Tibial nerve (tissue), 4 donors: ENCODE measurements around the gene STAT2. TPM values are rescaled to one million over a fixed set of nuclear protein-coding genes. Genes with fewer than 3 reads are reported as not detected.

Experiments used
- DNase-seq, 2 donors: peaks; one replicate each; pipeline ENCODE4 v3.0.0-alpha.2; 2019; ENCODE audit warnings: low spot score in 2 of 2
- H3K27ac ChIP-seq, 4 donors: fragments of 200-600 bp; sonication (generic) in 3 of 4; one replicate each; pipeline ENCODE4 v1.5.1; 2017 to 2019; ENCODE audit warnings: mild to moderate bottlenecking in 1 of 4
- H3K27me3 ChIP-seq, 2 donors: fragments of 200-600 bp; sonication (generic) in 1 of 2; one replicate each; pipeline versions ENCODE4 v1.5.1 to v1.6.0; 2017 to 2019
- H3K36me3 ChIP-seq, 3 donors: fragments of 200-600 bp; sonication (generic); one replicate each; pipeline ENCODE4 v1.5.1; 2018 to 2019
- H3K4me1 ChIP-seq, 4 donors: fragments of 200-600 bp; sonication (generic) in 3 of 4; one replicate each; pipeline ENCODE4 v1.5.1; 2017 to 2019
- H3K4me3 ChIP-seq, 4 donors: fragments of 200-600 bp; sonication (generic) in 3 of 4; one replicate each; pipeline ENCODE4 v1.5.1; 2017 to 2019; ENCODE audit warnings: mild to moderate bottlenecking in 1 of 4, moderate library complexity in 1 of 4
- H3K9me3 ChIP-seq, 4 donors: fragments of 200-600 bp; sonication (generic) in 3 of 4; one replicate each; pipeline ENCODE4 v1.5.1; 2017 to 2019
- CTCF ChIP-seq, 5 experiments: fragments of 200-600 bp in 3 of 5; fragments of 450-650 bp in 2 of 5; sonication (generic) in 3 of 5; IDR thresholded peaks; one replicate each; pipeline ENCODE4 v1.5.1; 2016 to 2019; ENCODE audit warnings: antibody characterized with exemption in 5 of 5, mild to moderate bottlenecking in 3 of 5, moderate library complexity in 2 of 5
- EP300 ChIP-seq, 2 donors: sonication (generic); formaldehyde crosslinking; IDR thresholded peaks; one replicate each; pipeline ENCODE4 v1.6.1; 2017; ENCODE audit warnings: antibody characterized with exemption in 2 of 2, mild to moderate bottlenecking in 1 of 2
- POLR2A ChIP-seq, 2 donors: fragments of 450-650 bp; IDR thresholded peaks; one replicate each; pipeline ENCODE4 v1.6.1; 2017; ENCODE audit warnings: antibody characterized with exemption in 2 of 2, mild to moderate bottlenecking in 2 of 2, moderate library complexity in 2 of 2
- WGBS, 2 donors: methylation state at CpG; one replicate each; pipeline ENCODE4 v1.1.5; 2018; 5-methylcytosine and 5-hydroxymethylcytosine counted together
- total RNA-seq, 4 donors: library from RNA; depleted of rRNA; stranded (reverse); fragments of >200 nt; gene quantifications; one replicate each; pipeline ENCODE4 v1.1.0, GENCODE V29; 2016

STAT2 gene
- total RNA-seq, 4 donors from 2014 or later = 163 to 296 (median 239) TPM

GRCh38 chr12:56382611-56383010, 22.7 kb upstream of the STAT2 start:
- no peak for TF ChIP-seq POLR2A (IDR thresholded peaks at IDR 0.05)
- Histone ChIP-seq H3K27ac (no peak overlapping the region), H3K4me1 (no peaks in the 10 kb centered on the region), H3K36me3 (no peaks in the 10 kb centered on the region), H3K27me3 (no peaks in the 10 kb centered on the region), H3K4me3 (no peak overlapping the region), H3K9me3 (no peaks in the 10 kb centered on the region)
- WGBS, 2 donors = 93% methylated on average over 16 of the region's 16 CpGs
- DNase-seq = no peak

- H3K4me3 ChIP-seq = no peak overlapping the region
- H3K27ac ChIP-seq = no peak overlapping the region
- H3K36me3 ChIP-seq = no peaks in the 10 kb centered on the region
- H3K4me1 ChIP-seq = no peaks in the 10 kb centered on the region
- DNase-seq = no peak
- H3K27me3 ChIP-seq = no peaks in the 10 kb centered on the region
- TF ChIP-seq CTCF (IDR thresholded peaks at IDR 0.05) (no peak), POLR2A (IDR thresholded peaks at IDR 0.05) (no peak), EP300 (IDR thresholded peaks at IDR 0.05) (no peak)
- 32 to 34% methylated on average over 1 of the region's 1 CpG for WGBS, 2 donors
- H3K9me3 ChIP-seq = no peaks in the 10 kb centered on the region
These were observed 18.0 kb upstream of the STAT2 start for GRCh38 chr12:56377989-56378316.

GRCh38 chr12:56377310-56377988, 17.5 kb upstream of the STAT2 start:
- no peak for TF ChIP-seq POLR2A (IDR thresholded peaks at IDR 0.05)
- no peak for TF ChIP-seq CTCF (IDR thresholded peaks at IDR 0.05)
- no peak for TF ChIP-seq EP300 (IDR thresholded peaks at IDR 0.05)

GRCh38 chr12:56375598-56376434, 15.9 kb upstream of the STAT2 start:
- TF ChIP-seq CTCF (IDR thresholded peaks at IDR 0.05) (no peak), POLR2A (IDR thresholded peaks at IDR 0.05) (no peak), EP300 (IDR thresholded peaks at IDR 0.05) (no peak)
- H3K27ac ChIP-seq = no peak overlapping the region
- no peaks in the 10 kb centered on the region for H3K4me1 ChIP-seq
- H3K36me3 ChIP-seq = no peaks in the 10 kb centered on the region
- no peaks in the 10 kb centered on the region for H3K9me3 ChIP-seq
- 74 to 75% methylated on average over 11 of the region's 11 CpGs for WGBS, 2 donors
- H3K27me3 ChIP-seq = no peaks in the 10 kb centered on the region
- no peak for DNase-seq
- H3K4me3 ChIP-seq = no peak overlapping the region

More at GRCh38 chr12:56377310-56377988, 17.5 kb upstream of the STAT2 start:
- Histone ChIP-seq H3K4me3 (no peak overlapping the region), H3K36me3 (no peaks in the 10 kb centered on the region), H3K4me1 (no peaks in the 10 kb centered on the region), H3K27ac (no peak overlapping the region), H3K27me3 (no peaks in the 10 kb centered on the region), H3K9me3 (no peaks in the 10 kb centered on the region)
- DNase-seq = no peak
- 55 to 56% methylated on average over 4 of the region's 4 CpGs for WGBS, 2 donors

GRCh38 chr12:56374726-56375597, 15.1 kb upstream of the STAT2 start:
- 77 to 82% methylated on average over 7 of the region's 7 CpGs for WGBS, 2 donors
- H3K9me3 ChIP-seq = no peaks in the 10 kb centered on the region
- no peaks in the 10 kb centered on the region for H3K4me1 ChIP-seq
- no peaks in the 10 kb centered on the region for H3K36me3 ChIP-seq
- no peak overlapping the region for H3K27ac ChIP-seq
- H3K4me3 ChIP-seq = no peak overlapping the region
- no peaks in the 10 kb centered on the region for H3K27me3 ChIP-seq
- TF ChIP-seq CTCF (IDR thresholded peaks at IDR 0.05) = no peak
- TF ChIP-seq POLR2A (IDR thresholded peaks at IDR 0.05) = no peak
- TF ChIP-seq EP300 (IDR thresholded peaks at IDR 0.05) = no peak
- no peak for DNase-seq
